GM13976 (cell line): ENCODE results near the gene IPO11.

Experiments
- DNase-seq: peaks from one replicate; pipeline ENCODE4 v3.0.0; 2012; ENCODE audit warnings: low spot score
- CTCF ChIP-seq: IDR thresholded peaks from 2 replicates; pipeline ENCODE4 v1.5.1; 2012; ENCODE audit warnings: borderline replicate concordance, mild to moderate bottlenecking; ENCODE audit not compliant: insufficient read depth; ENCODE audit errors: extremely low read depth, missing control alignments, control extremely low read depth
- in situ Hi-C: fragments of 300-500 bp; cut with MboI; formaldehyde crosslinking; loops from one replicate; pipeline ENCODE4 v1.12.0; 2022; ENCODE audit warnings: low sequenced_read_pairs, mixed read lengths, inconsistent platforms; ENCODE audit not compliant: unreplicated experiment

IPO11 gene

GRCh38 chr5:62627121-62627520 lies 214.6 kb downstream of the IPO11 start:
- in situ Hi-C loops, result no loop called here
- no peak for DNase-seq
- TF ChIP-seq CTCF, result no peak

- TF ChIP-seq CTCF, result no peak
- in situ Hi-C loops, result no loop called here
- DNase-seq, result no peak
These were observed 215.3 kb downstream of the IPO11 start for GRCh38 chr5:62627901-62628300.

GRCh38 chr5:62631909-62632580 lies 219.5 kb downstream of the IPO11 start:
- no peak for TF ChIP-seq CTCF
- in situ Hi-C loops, result no loop called here
- DNase-seq, result no peak

- in situ Hi-C loops, result no loop called here
- no peak for TF ChIP-seq CTCF
These were observed 220.7 kb downstream of the IPO11 start for GRCh38 chr5:62633243-62633642.

GRCh38 chr5:62640446-62640845 lies 227.9 kb downstream of the IPO11 start:
- no peak for TF ChIP-seq CTCF
- in situ Hi-C loops, result no loop called here
- no peak for DNase-seq

More at GRCh38 chr5:62633243-62633642, 220.7 kb downstream of the IPO11 start:
- DNase-seq, result no peak

GRCh38 chr5:62642468-62642867 lies 229.9 kb downstream of the IPO11 start:
- DNase-seq, result no peak
- in situ Hi-C loops, result no loop called here
- no peak for TF ChIP-seq CTCF
